ENCODE results near the gene SPDEF. TPM values are rescaled to one million over a fixed set of nuclear protein-coding genes. Genes with fewer than 3 reads are reported as not detected.
A peak's percentile ranks its signal among the peaks of the same experiment; 100 is the strongest.

Gene SPDEF
- total RNA-seq, 4 donors from 2014 or later: 0.19 TPM; not detected in 3

- ATAC-seq (ENCODE audit: low FRiP score): no peak
These were observed 41.6 kb upstream of the SPDEF start for GRCh38 chr6:34597605-34598353.

DNA sequence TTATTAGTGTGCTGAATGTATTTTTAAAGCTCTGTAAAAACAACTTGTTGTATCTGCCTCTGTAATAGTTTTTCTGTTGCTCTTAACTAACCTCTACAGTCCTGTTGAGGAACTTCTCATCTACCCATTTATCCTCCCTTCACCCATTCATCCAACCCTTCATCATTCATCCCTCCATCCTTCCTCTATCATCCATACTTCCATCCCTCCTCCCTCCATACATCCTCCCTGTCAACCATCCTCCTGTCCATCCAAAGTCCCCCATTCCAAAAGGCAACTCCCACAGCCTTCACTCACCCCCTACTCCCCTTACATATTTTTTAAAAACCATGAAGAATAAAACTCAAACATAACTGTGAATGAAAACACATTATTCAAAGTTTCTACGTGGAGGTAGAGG lies 40.7 kb upstream of the SPDEF start:
- no peak for ATAC-seq (ENCODE audit: low FRiP score)
- no peak for TF ChIP-seq CTCF (IDR thresholded peaks at IDR 0.05)
- DNase-seq (ENCODE audit: low spot score): no peak

More at GRCh38 chr6:34597605-34598353, 41.6 kb upstream of the SPDEF start:
- DNase-seq (ENCODE audit: low spot score): no peak
- TF ChIP-seq CTCF (IDR thresholded peaks at IDR 0.05): no peak

DNA sequence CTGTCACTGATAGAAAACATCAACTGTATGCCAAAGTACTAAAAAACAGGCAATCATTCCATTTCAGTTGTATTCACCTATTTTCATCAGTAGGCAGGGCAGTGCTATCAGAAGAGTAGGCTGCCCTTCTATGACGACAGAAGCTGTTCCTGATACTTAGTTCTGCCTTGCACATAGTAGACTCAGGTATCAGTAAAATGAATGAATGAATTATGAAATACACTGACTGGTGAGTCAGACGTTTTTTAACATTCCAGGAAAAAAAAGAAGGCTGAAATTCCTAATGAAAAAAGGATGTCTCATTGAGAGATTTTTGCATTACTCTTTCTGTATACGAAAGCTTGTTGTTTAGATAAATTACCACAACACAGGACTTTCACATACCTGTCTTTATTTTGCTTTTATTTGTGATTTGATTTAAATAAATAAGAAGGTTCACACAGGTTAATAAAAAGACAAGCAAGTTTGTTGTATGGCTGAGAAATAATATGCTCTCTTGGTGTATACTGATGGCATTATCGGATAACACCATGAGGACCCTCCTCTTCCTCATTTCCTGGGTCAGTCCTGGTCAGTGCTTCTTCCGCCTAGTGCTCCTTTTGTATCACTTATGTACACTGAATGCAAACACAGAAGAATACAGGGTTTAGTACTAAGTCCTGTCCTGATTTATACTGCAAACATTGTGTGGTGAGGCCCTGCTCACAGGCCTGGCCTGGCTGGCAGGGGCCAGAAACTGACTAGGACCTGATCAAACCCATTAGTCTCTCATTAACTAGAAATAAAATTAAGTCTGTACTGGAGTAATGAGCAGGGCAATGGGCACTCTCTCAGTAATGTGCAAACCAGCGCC lies 39.4 kb upstream of the SPDEF start:
- no peak for TF ChIP-seq CTCF (IDR thresholded peaks at IDR 0.05)
- peak; percentile 92 for ATAC-seq (ENCODE audit: low FRiP score)
- DNase-seq (ENCODE audit: low spot score): no peak

DNA sequence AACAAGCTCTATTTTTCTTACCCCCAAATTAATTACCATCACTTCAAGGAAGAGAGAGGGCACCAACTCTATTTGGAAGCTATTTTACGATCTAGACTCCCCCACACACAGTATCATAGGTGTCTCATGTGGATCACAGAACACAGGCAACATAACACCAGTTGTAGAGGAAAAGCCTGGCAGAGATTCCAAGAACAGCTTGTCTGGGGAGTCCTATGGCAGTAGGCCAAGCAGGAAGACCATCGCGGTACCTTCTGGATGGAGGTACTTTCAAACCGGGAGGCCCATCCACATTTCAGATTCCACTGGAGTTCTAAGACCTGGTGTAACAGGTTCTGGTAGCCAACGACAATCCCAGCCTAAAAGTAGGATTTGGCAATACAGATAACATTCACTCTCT lies 37.6 kb upstream of the SPDEF start:
- DNase-seq (ENCODE audit: low spot score) (no peak), ATAC-seq (ENCODE audit: low FRiP score) (no peak)
- no peak for TF ChIP-seq CTCF (IDR thresholded peaks at IDR 0.05)

DNA sequence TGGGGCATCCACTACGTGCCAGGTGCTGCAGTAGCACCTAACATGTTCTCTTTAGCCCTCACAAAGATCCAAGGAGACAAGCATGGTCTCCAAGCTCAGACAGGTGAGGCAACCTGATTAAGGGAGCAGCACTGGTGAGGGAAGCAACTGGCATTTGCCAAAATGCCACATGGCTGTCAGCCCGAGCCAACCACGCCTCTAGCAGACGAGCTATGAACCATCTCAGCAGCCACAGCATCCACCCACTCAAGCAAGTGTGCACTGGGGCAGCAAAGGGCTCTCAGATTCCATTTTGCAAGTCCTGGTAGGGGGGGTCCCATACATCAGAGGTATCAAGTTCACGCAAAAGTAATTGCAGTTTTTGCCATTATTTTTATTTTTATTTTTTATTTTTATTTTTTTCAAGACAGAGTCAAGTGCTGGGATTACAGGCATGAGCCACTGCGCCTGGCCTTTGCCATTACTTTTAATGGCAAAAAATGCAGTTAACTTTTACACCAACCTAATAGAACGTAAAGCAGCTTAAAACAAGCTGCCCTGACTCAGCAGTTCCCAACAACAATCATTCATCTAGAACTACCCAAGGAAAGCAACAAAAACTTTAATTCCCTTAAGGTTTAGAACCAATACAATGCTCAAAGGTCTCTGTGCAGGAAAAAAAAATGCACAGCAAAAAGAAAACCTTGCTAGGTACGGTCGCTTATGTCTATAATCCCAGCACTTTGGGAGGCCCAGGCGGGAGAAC lies 36.3 kb upstream of the SPDEF start:
- ATAC-seq (ENCODE audit: low FRiP score) (no peak), DNase-seq (ENCODE audit: low spot score) (no peak)
- no peak for TF ChIP-seq CTCF (IDR thresholded peaks at IDR 0.05)

- ATAC-seq (ENCODE audit: low FRiP score) (no peak), DNase-seq (ENCODE audit: low spot score) (no peak)
- TF ChIP-seq CTCF (IDR thresholded peaks at IDR 0.05): no peak
These were observed 33.6 kb upstream of the SPDEF start for GRCh38 chr6:34589691-34590090.

Data from omental fat pad (tissue), 4 donors.